HCT116 (cell line): ENCODE results near the gene ENDOD1. TPM values are rescaled to one million over a fixed set of nuclear protein-coding genes. Genes with fewer than 3 reads are reported as not detected.

Experiments
- ATAC-seq: fragments of 200-7000 bp; cut with Tn5 transposase; 2 replicates; pipeline ENCODE4 v1.9.1; 2020; ENCODE audit warnings: mild to moderate bottlenecking, moderate library complexity
- BruUV-seq: library from RNA; stranded (reverse); fragments of 400-500 nt; replicated peaks from 2 replicates; lab custom pipeline; 2021; lab: Mats Ljungman, UMichigan
- CTCF ChIA-PET: fragments of 300-600 bp; sonication (Branson Sonifier 250); formaldehyde crosslinking; loops from one replicate; lab custom pipeline; 2021; ENCODE audit warnings: antibody characterized with exemption; lab: Charles Lee
- POLR2A ChIA-PET: fragments of 300-600, 350-600 bp; sonication (Branson Sonifier 250); formaldehyde crosslinking; loops from one replicate; lab custom pipeline; 2021; ENCODE audit warnings: antibody characterized with exemption; lab: Charles Lee
- RAD21 ChIA-PET, 2 experiments: fragments of 300-600 bp; sonication (Branson Sonifier 250); formaldehyde crosslinking; loops; one replicate each; lab custom pipeline; 2023; ENCODE audit warnings: low total read pairs in 2 of 2; ENCODE audit not compliant: uncharacterized antibody in 2 of 2, unreplicated experiment in 2 of 2, low non-redundant PET in 1 of 2; lab: Charles Lee
- DNase-seq: peaks from one replicate; pipeline ENCODE4 v3.0.0-alpha.2; 2010; ENCODE audit warnings: low read depth, low spot score
- H2AFZ ChIP-seq: fragments of 200-600 bp; shearing (Covaris generic), sonication (generic); 2 replicates; pipeline ENCODE4 v1.6.1; 2017; ENCODE audit warnings: low read depth, mixed run types, mixed read lengths, antibody characterized with exemption, low read length; ENCODE audit not compliant: poor library complexity, severe bottlenecking
- H3K27ac ChIP-seq: 2 replicates; pipeline ENCODE4 v1.5.1; 2012; ENCODE audit warnings: low read depth, low read length
- H3K27me3 ChIP-seq: fragments of 200-600 bp; sonication (generic); 2 replicates; pipeline ENCODE4 v1.6.1; 2016; ENCODE audit warnings: mixed run types, low read length, mixed read lengths; ENCODE audit not compliant: insufficient read depth
- H3K36me3 ChIP-seq, 2 experiments: fragments of 200-500 bp in 1 of 2; fragments of 200-600 bp in 1 of 2; sonication (Bioruptor generic) in 1 of 2; sonication (generic) in 1 of 2; 2 replicates each; pipeline versions ENCODE4 v1.5.1 to v1.6.1; 2014 to 2016; ENCODE audit warnings: low read length in 2 of 2, inconsistent platforms in 1 of 2, mixed read lengths in 1 of 2, mixed run types in 1 of 2; ENCODE audit not compliant: insufficient read depth in 2 of 2, control insufficient read depth in 1 of 2
- H3K4me1 ChIP-seq, 2 experiments: fragments of 200-600 bp in 1 of 2; sonication (generic) in 1 of 2; 2 replicates each; pipeline versions ENCODE4 v1.5.1 to v1.6.1; 2012 to 2017; ENCODE audit warnings: low read length in 2 of 2, inconsistent platforms in 1 of 2, mild to moderate bottlenecking in 1 of 2, mixed read lengths in 1 of 2, mixed run types in 1 of 2, moderate library complexity in 1 of 2; ENCODE audit not compliant: insufficient read depth in 2 of 2, control insufficient read depth in 1 of 2
- H3K4me2 ChIP-seq: fragments of 200-600 bp; sonication (generic); 2 replicates; pipeline ENCODE4 v1.6.1; 2017; ENCODE audit warnings: mixed run types, low read length, mixed read lengths
- H3K4me3 ChIP-seq, 2 experiments: fragments of 200-600 bp in 1 of 2; sonication (generic) in 1 of 2; replicated peaks in 1 of 2; 2 replicates each; pipeline ENCODE4 v1.5.1; 2011 to 2016; ENCODE audit warnings: low read length in 2 of 2, control low read depth in 1 of 2, low read depth in 1 of 2, mild to moderate bottlenecking in 1 of 2, mixed read lengths in 1 of 2, mixed run types in 1 of 2
- H3K79me2 ChIP-seq: fragments of 200-600 bp; sonication (generic); 2 replicates; pipeline ENCODE4 v1.6.1; 2017; ENCODE audit warnings: mild to moderate bottlenecking, mixed run types, low read length, moderate library complexity, mixed read lengths; ENCODE audit not compliant: insufficient read depth
- H3K9ac ChIP-seq: fragments of 200-600 bp; sonication (generic); 2 replicates; pipeline ENCODE4 v1.6.1; 2016; ENCODE audit warnings: low read length, mixed read lengths
- H3K9me2 ChIP-seq: fragments of 200-600 bp; sonication (generic), shearing (Covaris generic); 2 replicates; pipeline ENCODE4 v1.6.1; 2017; ENCODE audit warnings: mixed run types, mild to moderate bottlenecking, moderate library complexity; ENCODE audit not compliant: insufficient read depth
- H3K9me3 ChIP-seq, 2 experiments: fragments of 200-500 bp in 1 of 2; fragments of 200-600 bp in 1 of 2; sonication (Bioruptor generic) in 1 of 2; sonication (generic) in 1 of 2; 2 replicates each; pipeline ENCODE4 v1.6.1; 2014 to 2017; ENCODE audit warnings: low read length in 2 of 2, mixed read lengths in 2 of 2, inconsistent platforms in 1 of 2, low read depth in 1 of 2, mild to moderate bottlenecking in 1 of 2, mixed run types in 1 of 2, moderate library complexity in 1 of 2; ENCODE audit not compliant: control insufficient read depth in 1 of 2, insufficient read depth in 1 of 2
- H4K20me1 ChIP-seq: fragments of 200-600 bp; sonication (generic), shearing (Covaris generic); 2 replicates; pipeline ENCODE4 v1.6.1; 2017; ENCODE audit warnings: mixed run types, mild to moderate bottlenecking, moderate library complexity; ENCODE audit not compliant: insufficient read depth
- CBX3 ChIP-seq: IDR thresholded peaks from 2 replicates; pipeline ENCODE4 v1.6.1; 2012; ENCODE audit warnings: low read depth
- CEBPB ChIP-seq: IDR thresholded peaks from 2 replicates; pipeline ENCODE4 v1.6.1; 2012; ENCODE audit warnings: low read depth
- ELF1 ChIP-seq: IDR thresholded peaks from 2 replicates; pipeline ENCODE4 v1.6.1; 2012; ENCODE audit warnings: low read depth, borderline replicate concordance
- EZH2phosphoT487 ChIP-seq: fragments of 200-600 bp; IDR thresholded peaks from 2 replicates; pipeline ENCODE4 v1.6.1; 2018; ENCODE audit warnings: antibody characterized with exemption, borderline replicate concordance
- FOSL1 ChIP-seq: IDR thresholded peaks from 2 replicates; pipeline ENCODE4 v1.6.1; 2012; ENCODE audit warnings: low read depth
- POLR2A ChIP-seq: IDR thresholded peaks from 2 replicates; pipeline ENCODE4 v1.7.0; 2011; ENCODE audit warnings: borderline replicate concordance; ENCODE audit not compliant: insufficient read depth, insufficient read length; ENCODE audit errors: extremely low read depth
- POLR2AphosphoS5 ChIP-seq: IDR thresholded peaks from 2 replicates; pipeline ENCODE4 v1.6.1; 2011; ENCODE audit warnings: mild to moderate bottlenecking, low read depth, low read length, moderate library complexity
- RAD21 ChIP-seq: IDR thresholded peaks from 2 replicates; pipeline ENCODE4 v1.6.1; 2012; ENCODE audit warnings: low read depth, mild to moderate bottlenecking
- SIN3A ChIP-seq: IDR thresholded peaks from 2 replicates; pipeline ENCODE4 v1.6.1; 2012; ENCODE audit warnings: low read depth
- SP1 ChIP-seq: IDR thresholded peaks from 2 replicates; pipeline ENCODE4 v1.6.1; 2012; ENCODE audit warnings: low read depth
- SRF ChIP-seq: IDR thresholded peaks from 2 replicates; pipeline ENCODE4 v1.6.1; 2012; ENCODE audit warnings: low read depth
- YY1 ChIP-seq: IDR thresholded peaks from 2 replicates; pipeline ENCODE4 v1.6.1; 2011; ENCODE audit warnings: low read length, low read depth, moderate library complexity, mild to moderate bottlenecking; ENCODE audit not compliant: insufficient replicate concordance; ENCODE audit errors: extremely low read depth
- ZFX ChIP-seq: fragments of 450-650 bp; IDR thresholded peaks from 2 replicates; pipeline ENCODE4 v1.6.1; 2017
- ZNF274 ChIP-seq: fragments of 200-500 bp; sonication (Bioruptor generic); IDR thresholded peaks from 2 replicates; pipeline ENCODE4 v1.6.1; 2014; ENCODE audit warnings: mild to moderate bottlenecking, low read depth, low read length, inconsistent platforms
- intact Hi-C: fragments of 100-400 bp; cut with micrococcal nuclease; formaldehyde crosslinking; loops from 2 replicates; pipeline ENCODE4 v1.10.0; 2022
- total RNA-seq: library from RNA; stranded (reverse); gene quantifications from one replicate; pipeline ENCODE4 v1.2.1, GENCODE V29; 2021; ENCODE audit not compliant: unreplicated experiment
- TF ChIP-seq, protein P1 (sequence below): IDR thresholded peaks from 2 replicates; pipeline ENCODE4 v1.6.1; 2012; ENCODE audit warnings: low read depth
- TF ChIP-seq, protein P2 (sequence below): IDR thresholded peaks from 2 replicates; pipeline ENCODE4 v1.6.1; 2012
- TF ChIP-seq, protein P3 (sequence below): IDR thresholded peaks from 2 replicates; pipeline ENCODE4 v1.6.1; 2012

ENDOD1 gene
- total RNA-seq, 1 experiment from 2014 or later = 33.6 TPM

DNA sequence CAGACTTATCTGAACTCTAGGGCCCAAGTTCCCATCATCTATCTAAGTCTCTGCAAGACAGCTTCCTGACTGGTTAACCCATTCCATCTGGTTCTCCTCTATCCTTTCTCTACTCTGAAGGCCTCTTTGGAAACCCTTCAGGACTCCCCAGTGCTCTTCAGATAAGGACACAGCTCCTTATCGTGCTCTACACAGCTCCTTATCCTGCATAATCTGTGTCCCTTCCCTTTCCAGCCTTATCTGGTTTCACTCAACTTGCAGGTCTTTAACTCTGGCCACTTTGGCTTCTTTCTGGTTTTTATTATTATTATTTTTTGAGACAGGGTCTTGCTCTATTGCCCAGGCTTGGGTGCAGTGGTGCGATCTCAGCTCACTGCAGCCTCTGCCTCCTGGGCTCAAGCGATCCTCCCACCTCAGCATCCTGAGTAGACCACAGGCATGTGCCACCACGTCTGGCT is 10.6 kb downstream of the ENDOD1 start (continued):
- TF ChIP-seq, protein P1, sequence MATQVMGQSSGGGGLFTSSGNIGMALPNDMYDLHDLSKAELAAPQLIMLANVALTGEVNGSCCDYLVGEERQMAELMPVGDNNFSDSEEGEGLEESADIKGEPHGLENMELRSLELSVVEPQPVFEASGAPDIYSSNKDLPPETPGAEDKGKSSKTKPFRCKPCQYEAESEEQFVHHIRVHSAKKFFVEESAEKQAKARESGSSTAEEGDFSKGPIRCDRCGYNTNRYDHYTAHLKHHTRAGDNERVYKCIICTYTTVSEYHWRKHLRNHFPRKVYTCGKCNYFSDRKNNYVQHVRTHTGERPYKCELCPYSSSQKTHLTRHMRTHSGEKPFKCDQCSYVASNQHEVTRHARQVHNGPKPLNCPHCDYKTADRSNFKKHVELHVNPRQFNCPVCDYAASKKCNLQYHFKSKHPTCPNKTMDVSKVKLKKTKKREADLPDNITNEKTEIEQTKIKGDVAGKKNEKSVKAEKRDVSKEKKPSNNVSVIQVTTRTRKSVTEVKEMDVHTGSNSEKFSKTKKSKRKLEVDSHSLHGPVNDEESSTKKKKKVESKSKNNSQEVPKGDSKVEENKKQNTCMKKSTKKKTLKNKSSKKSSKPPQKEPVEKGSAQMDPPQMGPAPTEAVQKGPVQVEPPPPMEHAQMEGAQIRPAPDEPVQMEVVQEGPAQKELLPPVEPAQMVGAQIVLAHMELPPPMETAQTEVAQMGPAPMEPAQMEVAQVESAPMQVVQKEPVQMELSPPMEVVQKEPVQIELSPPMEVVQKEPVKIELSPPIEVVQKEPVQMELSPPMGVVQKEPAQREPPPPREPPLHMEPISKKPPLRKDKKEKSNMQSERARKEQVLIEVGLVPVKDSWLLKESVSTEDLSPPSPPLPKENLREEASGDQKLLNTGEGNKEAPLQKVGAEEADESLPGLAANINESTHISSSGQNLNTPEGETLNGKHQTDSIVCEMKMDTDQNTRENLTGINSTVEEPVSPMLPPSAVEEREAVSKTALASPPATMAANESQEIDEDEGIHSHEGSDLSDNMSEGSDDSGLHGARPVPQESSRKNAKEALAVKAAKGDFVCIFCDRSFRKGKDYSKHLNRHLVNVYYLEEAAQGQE = no peak
- TF ChIP-seq EZH2phosphoT487 (no peak), POLR2A (no peak), ZFX (no peak)

DNA sequence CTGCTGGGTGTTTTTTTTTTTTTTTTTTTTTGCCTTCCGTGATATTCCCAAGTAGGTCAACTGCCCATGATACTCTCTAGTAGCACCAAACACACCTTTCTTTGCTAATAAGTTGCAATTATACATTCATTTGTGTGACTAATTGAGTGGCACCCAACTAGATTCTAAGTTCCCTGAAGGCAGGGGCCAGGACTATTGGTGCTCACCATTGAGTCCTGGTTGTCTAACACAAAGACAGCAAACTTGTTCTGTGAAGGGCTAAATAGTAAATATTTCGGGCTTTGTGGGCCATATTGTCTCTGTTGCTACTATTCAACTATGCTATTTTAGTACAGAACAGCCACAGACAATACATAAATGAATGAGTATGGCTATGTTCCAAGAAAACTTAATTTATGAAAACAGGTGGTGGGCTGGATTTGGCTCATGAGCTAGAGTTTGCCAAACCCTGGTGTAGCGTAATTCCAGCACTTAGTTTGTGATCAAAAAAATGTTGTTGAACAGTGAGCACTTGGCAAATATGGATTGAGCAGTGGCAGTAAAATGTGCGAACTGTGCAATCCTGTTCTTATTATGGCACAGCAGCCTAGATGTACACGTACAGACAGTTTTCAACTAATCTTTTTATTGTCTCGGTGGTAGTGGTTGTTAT is 11.3 kb downstream of the ENDOD1 start:
- Histone ChIP-seq H2AFZ (no peak overlapping the region), H3K4me2 (no peak overlapping the region), H3K4me1 (peaks cover 24 to 32% of the 10 kb centered on the region in 2 experiments), H3K9ac (no peak overlapping the region), H3K4me3 (no peak overlapping the region), H4K20me1 (no peaks in the 10 kb centered on the region), H3K9me3 (no peaks in the 10 kb centered on the region), H3K79me2 (peaks cover 34% of the 10 kb centered on the region; the same call in 1 of the 2 replicates), H3K27ac (no peak overlapping the region), H3K9me2 (no peaks in the 10 kb centered on the region), H3K36me3 (no peaks in the 10 kb centered on the region), H3K27me3 (no peaks in the 10 kb centered on the region)
- DNase-seq (no peak), ATAC-seq (no peak)
- ChIA-PET CTCF (no interaction called here), POLR2A (no interaction called here), RAD21 (no interaction called here)
- no TSS peak for BruUV-seq
- TF ChIP-seq FOSL1 (no peak), ELF1 (no peak), ZNF274 (no peak), RAD21 (no peak), SRF (no peak), YY1 (no peak), SP1 (no peak), CBX3 (no peak), POLR2AphosphoS5 (no peak), CEBPB (no peak), SIN3A (no peak)
- TF ChIP-seq, protein P2, sequence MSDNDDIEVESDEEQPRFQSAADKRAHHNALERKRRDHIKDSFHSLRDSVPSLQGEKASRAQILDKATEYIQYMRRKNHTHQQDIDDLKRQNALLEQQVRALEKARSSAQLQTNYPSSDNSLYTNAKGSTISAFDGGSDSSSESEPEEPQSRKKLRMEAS = no peak
- TF ChIP-seq, protein P3, sequence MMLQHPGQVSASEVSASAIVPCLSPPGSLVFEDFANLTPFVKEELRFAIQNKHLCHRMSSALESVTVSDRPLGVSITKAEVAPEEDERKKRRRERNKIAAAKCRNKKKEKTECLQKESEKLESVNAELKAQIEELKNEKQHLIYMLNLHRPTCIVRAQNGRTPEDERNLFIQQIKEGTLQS = no peak
- intact Hi-C loops = no loop called here
